Stimulated activated naive CD4-positive, alpha-beta T cell (primary cell): ENCODE data around the gene HPS6.

ENCODE experiments used
- DNase-seq, 6 experiments: peaks; one replicate each; lab custom pipeline; 2025; lab: John Stamatoyannopoulos, UW

Gene HPS6

DNA sequence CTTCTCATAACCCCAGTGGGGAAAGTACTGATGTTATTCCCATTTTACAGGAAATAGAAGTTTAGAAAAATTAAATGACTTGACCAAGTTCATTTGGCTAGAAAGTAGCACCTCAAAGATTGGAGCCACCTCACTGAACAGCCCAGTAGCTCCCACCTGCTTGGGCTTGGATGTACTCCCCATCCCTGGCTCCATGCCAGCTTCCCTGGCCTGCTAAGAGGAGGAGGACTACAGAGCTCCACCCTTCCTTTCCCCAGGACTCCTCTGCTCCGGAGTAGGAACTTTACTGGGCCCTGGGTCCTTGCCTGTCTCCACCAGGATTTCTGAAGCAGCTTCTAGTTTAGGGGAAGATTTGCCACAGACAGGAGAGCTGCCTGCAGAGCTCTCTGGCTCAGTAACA lies 3.1 kb downstream of the HPS6 start:
- no peak for DNase-seq

DNA sequence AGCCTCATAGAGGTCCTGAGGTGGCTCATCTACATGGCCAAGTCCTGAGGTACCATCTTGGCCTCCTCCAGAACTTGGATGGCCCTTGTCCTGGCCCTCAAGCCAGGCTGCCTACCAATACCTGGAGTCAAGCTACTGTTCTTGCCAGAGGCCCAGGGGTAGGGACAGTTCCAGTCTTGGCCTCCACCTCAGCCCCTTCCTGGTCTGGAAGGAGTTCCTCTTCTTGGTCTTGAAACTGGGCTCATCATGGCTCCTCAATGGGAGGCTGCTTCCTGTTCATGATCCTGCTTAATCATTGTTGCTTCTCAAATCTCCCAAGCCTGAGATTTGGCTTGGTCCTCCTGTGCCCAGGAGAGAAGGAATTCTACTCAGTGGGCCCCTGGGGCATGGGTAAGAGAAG lies 3.9 kb downstream of the HPS6 start:
- no peak for DNase-seq

DNA sequence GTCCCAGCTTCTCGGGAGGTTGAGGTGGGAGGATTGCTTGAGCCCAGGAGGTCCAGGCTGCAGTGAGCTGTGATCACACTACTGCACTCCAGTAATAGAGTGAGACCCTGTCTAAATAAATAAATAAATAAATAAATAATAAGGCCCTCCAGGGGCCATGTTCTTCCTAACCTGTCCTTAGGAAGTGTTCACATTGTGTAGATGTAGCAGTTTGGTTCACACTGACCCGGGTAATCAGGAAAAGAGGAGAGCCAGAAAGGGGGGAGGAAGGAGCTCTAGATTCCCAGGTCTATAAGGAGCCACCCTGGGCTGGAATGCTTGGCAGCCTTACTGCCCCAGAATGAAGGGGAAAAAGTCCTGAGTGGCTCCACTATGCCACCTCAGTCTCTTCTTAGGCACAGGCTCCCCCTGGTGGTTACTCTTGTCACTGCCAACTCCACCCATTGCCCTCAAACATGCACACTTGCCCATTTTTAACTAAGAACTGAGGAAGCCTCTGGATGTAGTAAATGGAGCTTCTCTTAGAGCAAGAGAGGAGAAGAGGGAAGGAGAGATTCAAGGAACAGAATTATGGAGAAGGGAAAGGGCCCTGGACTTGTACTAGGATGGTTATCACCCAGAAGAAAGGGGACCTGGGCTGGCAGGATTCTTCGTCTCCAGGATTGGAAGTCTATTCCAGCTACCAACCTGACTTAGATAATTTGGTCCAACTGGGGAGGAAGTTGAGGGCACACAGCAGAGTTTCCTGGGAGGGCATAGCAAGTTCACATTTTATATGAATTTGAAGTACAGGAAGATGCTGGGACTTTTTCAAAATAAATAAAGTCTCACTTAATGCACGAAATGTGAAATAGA lies 7.8 kb downstream of the HPS6 start:
- DNase-seq, result peak; percentile 26 to 79 (median 67)

DNA sequence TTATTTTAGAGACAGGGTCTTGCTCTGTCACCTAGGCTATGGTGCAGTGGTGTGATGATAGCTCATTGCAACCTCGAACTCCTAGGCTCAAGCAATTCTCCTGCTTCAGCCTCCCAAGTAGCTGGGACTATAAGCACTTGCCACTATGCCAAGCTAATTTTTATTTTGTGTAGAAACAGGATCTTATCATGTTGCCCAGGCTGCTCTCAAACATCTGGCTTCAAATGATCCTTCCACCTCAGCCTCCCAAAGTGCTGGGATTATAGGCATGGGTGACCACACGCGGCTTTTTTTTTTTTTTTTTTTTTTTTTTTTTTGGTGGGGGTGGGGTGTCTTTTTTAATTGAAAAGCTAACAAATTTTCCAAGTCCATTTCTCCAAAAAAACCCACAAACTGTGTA lies 18.4 kb downstream of the HPS6 start:
- DNase-seq, result no peak

DNA sequence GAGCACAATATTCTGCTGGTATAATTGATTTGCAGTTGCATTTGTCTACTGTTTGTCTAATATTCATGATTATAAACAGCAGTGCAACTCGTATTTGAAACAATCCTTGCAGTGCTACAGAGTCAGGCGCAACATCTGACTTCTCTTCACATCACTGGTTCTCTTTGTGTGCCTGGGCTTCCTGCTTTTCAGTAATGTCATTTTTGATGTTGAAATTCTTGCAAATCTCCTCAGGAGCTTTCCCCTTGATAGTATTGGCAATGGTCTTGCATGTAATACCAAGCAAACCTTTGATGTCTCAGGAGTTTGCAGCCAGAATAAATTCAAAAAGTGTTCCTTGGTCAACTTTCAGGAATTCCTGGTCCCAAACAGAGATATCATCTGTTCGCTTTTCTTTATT lies 20.2 kb downstream of the HPS6 start:
- DNase-seq, result no peak

DNA sequence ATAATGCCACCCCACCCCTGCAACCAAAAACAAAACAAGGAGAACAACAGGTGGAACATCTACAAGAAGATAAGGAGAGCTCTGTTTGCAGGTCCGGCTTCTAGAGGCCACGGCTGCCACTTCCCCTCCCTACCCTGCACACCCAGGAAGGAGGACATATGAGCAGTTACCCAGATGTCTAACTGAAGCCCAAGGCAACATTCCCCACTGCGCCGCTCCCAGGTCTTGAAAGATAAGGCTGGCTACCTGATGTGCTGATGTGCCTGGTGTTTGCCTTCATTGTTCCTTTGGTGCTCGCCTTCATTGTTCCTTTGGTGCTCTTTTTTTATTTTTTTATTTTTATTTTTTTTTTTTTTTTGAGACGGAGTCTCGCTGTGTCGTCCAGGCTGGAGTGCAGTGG lies 21.0 kb downstream of the HPS6 start:
- no peak for DNase-seq

DNA sequence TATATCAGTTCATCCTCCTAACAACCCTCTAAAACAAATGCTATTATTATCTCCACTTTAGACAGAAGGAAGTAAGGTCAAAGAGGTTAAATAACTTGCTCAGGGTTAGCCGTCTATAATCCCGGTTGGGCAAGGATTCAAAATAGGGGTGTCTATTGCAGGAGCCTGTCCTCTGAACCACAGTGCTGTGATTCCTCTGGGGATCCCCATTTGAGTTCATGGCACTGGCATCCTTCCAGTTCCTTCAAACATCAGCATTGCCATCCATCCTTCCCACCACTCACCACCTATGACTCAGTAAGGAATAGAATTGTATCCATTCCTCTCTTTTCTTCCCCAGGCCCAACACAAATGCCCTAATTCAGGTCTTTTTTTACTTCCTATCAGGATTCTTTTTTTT lies 25.6 kb downstream of the HPS6 start:
- no peak for DNase-seq

DNA sequence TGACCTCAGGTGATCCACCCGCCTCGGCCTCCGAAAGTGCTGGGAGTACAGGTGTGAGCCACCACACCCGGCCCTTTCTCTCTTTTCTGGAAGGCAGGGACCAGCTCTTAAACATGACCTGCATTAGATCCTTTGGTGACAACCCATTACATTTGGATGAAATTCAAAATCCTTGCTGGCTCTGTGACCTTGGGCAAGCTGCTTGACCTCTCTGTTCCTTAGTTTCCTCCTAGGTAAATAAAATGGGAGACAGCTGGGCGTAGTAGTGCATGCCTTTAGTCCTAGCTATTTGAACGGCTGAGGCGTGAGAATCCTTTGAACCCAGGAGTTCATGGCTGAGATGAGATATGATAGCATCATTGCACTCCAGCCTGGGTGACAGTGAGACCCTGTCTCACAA lies 31.3 kb downstream of the HPS6 start:
- DNase-seq, result no peak

DNA sequence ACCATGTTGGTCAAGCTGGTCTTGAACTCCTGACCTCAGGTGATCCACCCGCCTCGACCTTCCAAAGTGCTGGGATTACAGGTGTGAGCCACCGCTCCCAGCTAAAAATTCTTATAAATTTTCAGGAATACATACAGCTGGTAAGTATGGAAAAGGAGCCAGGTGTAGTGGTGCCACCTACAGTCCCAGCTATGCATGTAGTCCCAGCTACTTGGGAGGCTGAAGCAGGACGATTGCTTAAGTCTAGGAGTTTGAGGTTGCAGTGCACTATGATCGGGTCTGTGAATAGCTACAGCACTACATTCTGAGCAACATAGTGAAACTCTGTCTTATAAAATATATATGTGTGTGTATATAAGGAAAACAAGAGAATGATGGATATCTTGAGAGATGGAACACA lies 36.0 kb downstream of the HPS6 start:
- no peak for DNase-seq

DNA sequence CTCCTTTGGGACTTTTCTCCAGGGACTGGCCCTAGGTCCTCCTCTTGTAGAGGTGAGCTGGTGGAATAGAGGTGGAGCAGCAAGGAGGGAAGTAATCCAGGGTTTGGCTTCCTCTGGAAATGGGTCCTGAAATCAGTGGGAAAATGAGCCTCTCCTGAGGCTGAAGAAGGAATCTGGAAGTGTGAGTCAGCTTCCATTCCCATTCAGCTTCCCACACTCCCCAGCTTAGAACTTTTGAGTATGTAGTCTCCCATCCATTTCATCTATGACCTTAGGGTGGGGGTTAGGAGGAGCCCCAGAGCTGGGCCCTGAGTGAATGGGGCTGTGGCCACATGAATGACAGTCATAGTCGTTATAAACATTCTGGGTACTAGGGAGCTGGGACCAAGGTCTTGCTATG lies 37.3 kb downstream of the HPS6 start:
- no peak for DNase-seq

DNA sequence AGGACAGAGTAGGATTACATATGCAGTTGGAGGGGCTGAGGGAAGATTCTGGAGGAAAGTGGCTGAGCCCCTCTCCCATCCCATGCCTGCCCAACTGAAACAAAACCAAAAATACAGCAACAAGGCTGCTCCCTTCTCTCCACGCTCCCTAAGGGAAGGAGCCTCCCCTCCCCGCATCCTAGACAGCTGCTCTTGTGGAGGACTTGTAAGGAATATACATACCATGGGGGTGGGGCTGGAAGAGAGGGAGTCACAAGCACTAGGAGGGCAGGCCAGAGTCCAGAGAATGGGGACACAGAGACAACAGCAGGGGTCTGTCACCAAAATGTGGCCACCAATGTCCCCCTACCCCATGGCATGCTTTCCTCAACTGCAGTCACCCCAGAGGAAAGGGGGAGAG lies 41.8 kb downstream of the HPS6 start:
- no peak for DNase-seq

DNA sequence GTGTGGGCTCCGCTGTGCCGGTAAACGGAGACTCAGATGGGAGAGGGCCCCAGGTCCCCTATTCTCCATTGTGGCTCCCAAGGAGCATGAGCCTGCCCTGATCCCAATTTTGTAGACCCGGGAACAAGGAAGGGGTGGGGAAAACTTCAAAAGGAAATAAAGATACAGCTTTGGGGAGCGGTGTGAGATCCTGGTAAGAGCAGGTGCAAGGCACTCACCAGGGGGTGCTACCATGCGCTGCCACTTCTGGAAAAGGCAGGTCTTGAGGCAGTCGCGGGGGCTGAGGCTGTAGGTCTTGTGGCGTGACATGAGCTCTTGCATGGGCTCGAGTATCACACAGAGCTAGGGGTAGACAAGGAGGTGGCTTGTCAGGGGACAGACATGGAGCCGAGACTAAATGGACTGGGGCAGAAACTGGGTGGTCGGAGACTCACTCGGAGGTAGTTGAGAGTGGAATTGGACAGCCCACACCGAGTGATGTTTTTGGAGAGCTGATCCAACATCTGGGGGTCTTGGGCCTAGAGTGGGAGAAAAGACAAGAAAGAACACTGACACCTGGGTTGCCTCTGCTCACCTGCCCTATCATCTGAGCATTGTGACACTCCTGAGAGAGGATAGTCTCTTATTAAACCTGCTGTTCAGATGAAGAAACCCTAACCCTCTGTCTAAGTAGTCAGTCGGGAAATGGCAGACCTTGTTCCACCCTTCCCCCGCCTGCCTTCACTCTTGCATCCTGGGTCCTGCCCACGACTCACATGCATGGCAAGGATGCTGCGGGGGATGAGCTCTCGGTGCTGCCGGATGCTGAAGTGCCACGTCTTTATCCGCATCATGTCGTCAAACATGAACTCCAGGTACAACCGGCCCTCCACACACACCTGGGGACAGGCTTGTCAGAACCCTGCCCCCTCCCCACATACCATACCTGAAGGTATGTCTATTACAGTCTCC lies 44.3 kb downstream of the HPS6 start:
- no peak for DNase-seq

DNA sequence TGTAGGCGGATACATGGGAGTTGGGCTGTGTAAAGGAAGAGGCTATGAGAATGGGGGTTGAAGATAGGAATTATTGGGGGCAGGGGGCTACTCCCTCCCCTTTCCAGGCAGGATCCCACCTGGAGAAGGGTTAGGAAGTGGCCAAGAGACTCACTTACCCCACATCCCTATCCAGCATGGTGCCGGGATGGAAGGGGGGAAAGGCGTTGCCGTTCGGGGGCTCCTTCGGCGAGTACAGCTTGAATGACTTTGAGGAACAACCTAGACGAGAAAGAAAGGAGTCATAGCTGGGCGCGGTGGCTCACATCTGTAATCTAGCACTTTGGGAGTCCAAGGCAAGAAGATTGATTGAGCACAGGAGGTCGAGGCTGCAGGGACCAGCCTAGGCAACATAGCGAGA lies 46.1 kb downstream of the HPS6 start:
- no peak for DNase-seq

DNA sequence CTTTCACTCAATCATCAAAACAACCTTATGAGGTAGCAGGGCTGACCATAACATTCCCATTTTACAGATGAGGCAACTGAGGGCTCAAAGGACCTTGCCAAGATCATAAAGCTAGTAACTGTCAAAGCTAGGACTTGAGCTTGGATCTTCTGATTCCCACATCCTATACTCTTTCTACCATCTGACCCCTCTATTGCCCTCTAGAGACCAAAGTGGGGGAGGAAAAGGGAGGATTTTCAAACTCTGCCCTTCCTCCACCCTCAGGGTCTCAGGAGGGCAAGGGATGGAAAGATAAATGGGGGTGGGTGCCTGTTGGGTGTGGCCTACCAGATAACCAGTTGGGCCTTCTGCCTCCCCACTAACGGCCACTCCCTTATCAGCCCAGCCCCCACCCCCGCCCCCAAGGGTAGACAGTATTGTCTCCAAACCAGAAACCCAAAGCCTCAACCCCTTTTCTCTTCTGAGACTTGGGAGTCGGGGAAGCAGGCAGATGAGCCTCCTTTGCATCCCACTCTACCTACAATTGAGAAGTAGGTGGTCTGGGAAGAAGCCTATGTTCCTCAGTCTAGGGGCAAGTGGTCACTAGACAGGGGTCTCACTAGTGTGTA lies 47.2 kb downstream of the HPS6 start:
- no peak for DNase-seq

DNA sequence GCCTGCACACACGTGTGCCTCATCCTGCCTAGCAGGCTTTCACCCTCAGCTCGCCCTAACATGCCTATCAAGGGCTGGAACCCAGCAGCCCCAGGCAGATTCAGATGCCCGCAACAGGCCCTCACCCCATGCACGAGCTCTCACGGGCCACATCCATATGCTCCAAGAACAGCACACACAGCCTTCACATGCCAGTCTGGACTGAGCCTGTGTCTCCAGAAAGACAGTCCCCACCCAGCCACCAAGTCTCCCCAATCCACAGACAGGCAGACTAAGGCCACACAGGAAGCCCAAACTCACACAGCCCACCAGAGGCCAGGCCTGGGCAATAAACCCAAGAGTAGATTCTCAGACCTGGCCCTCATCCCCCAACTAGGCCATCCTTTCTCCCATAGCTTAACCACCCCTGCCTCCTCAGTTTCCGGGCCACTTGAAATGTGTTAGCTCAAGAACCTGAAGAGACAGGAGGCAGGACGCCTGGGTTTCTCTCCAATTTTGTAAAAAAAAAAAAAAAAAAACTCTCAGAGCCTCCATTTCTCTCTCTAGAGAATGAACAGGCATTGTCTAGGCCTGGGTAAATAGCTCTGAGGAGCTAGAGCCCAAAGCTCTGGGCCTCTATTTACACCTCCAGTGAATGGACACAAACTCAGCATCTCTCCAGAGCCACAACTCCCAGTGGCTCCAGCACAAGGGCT lies 48.3 kb downstream of the HPS6 start:
- DNase-seq, result peak in 1 of 6 experiments; percentile 17

DNA sequence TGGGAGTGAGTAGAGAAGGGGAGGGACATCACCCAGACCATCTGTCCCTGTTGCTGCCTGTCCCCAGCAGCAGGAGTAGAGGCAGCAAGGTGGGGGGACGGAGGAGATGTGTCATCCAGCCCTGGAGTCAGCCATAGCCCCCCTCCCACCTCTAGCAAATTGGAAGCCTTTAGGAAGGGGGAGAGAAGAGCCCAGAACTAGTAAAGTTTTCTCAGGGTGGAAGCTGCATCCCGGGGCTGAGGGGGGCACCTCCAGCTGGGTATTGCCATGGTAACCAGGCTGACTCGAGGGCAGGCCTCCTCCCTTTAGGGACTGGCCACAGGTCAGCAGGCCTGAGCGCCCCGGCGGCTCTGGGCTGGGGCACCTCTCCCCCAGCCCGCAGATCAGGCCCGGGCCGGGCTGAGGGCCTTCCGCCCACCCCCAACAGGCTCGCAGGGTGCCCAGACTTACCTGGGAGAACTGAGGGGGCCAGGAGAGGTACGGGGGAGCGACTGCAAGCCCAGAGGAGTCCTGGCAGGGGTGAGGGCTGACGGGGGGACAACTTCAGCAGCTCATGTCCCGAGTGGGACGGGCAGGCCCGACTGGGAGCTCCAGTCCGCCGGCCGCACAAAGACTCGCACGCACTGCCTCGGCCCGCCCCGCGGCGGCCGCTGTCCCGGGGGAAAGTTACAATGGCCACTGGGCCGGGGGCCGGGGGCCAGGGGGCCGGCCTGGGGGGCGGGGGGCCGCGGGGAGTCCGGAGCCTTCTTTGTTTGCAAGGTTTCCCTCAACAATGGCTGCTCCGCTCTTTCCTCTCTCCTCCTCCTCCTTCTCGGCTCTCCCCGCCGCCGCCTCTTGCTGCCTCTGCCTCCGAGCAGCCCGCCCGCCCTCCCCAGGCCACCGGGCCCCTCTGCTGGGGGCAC lies 49.1 kb downstream of the HPS6 start:
- peak in 1 of 6 experiments; percentile 15 for DNase-seq

DNA sequence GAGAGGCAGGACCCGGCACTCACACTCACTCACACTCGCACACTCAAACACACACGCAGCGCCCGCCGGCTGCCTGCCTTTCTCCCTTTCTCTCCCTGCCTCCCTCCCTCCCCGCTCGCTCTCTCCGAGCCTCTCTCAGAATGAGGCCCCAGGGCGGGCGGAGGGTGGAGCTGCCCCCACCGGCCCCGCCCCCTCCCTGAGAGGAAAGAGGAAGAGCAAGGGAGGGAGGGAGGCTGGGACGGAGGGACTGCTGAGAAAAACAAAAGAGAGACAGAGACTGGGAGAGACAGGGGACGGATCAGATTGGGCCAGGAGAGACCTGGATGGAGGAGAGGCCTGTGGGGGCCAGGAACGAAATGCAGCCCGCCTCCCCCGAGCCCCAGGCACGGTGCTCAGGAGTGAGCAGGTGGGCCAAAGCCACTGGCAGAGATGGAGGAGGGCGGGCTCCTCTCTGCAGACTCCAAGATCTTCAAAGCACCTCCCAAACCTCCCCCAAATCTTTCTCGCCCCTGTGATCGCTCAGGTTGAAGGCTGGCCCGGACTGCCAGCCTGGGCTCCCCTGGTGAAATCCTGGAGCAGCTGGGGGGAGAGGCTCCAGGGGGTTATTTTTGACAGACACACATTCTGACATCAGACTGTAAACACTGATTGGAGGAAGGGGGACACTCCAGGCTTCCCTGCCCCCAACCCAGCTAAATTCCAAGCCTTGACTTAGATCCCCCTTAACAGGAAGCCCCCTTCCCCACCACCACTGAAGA lies 49.9 kb downstream of the HPS6 start:
- peak; percentile 51 to 81 (median 75) for DNase-seq

DNA sequence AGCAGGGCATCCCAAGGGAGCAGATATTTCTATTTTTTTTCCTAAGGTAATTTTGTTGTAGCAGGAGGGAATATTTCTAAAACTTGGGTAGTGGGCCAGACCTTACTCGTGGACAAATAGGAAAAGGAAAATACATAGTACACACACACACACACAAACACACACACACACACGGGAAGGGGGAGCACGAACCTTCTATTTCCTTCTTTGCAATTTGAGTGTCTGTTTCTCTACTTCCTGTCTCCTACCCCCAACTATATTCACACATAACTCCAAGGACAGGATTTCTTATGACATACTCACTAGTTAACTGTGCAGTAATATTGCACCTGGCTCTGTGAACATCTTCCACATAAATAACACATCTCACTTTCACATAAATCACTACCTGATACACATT lies 50.6 kb downstream of the HPS6 start:
- peak in 3 of 6 experiments; percentile 18 to 35 (median 22) for DNase-seq

DNA sequence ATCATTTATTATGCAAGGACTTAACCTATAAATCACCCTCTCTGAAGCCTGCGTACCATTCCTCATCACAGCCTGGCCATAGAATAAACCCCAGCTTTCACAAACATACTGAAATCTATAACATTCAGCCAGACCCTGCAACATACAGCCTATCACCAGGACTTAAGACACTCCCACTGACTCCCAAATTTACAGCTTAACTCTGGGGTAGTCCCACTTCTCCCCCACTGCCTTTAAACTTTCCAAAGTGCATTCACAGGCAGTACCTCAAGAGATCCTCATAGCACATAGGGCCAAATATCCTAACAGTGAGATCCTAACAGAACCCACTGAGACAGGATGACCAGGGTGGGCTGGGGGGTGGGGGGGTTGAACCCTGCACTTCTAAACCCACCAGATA lies 51.5 kb downstream of the HPS6 start:
- DNase-seq, result no peak
